GM18505 (cell line): ENCODE results near the gene B3GAT3.
"Not testable (repeated sequence)": the region's sequence is repeated elsewhere in the genome, so short reads cannot be mapped to it uniquely, and the experiment has no call there.

Experiments
- ATAC-seq: cut with Tn5 transposase; IDR thresholded peaks from one replicate; pipeline ENCODE4 v1.9.1; 2021; ENCODE audit not compliant: unreplicated experiment
- POLR2A ChIP-seq: IDR thresholded peaks from 4 replicates; pipeline ENCODE4 v1.6.1; 2011; ENCODE audit warnings: borderline replicate concordance; ENCODE audit not compliant: insufficient read depth, insufficient read length; ENCODE audit errors: extremely low read depth

The B3GAT3 gene

GRCh38 chr11:62649486-62649885 lies 27.7 kb upstream of the B3GAT3 start:
- ATAC-seq, result no peak
- TF ChIP-seq POLR2A, result no peak

DNA sequence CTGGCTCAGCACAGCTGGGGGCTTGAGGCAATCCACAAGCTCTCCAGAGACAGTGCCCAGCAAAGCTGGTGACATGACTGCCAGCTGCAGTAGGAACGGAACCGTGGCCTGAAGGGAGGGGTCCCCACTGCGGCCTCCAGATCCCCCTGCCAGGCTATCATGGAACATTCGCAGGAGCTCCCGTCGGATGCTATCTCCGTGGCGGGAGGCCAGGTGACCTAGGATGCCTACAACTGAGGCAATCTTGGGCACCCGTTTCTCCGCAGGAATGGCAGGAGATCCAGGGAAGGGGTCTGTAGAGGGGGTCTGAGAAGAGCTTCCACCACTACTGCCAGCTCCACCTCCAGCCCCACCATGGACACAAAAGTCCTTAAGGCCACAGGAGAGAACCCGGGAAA lies 27.2 kb upstream of the B3GAT3 start:
- no peak for TF ChIP-seq POLR2A
- ATAC-seq, result no peak

DNA sequence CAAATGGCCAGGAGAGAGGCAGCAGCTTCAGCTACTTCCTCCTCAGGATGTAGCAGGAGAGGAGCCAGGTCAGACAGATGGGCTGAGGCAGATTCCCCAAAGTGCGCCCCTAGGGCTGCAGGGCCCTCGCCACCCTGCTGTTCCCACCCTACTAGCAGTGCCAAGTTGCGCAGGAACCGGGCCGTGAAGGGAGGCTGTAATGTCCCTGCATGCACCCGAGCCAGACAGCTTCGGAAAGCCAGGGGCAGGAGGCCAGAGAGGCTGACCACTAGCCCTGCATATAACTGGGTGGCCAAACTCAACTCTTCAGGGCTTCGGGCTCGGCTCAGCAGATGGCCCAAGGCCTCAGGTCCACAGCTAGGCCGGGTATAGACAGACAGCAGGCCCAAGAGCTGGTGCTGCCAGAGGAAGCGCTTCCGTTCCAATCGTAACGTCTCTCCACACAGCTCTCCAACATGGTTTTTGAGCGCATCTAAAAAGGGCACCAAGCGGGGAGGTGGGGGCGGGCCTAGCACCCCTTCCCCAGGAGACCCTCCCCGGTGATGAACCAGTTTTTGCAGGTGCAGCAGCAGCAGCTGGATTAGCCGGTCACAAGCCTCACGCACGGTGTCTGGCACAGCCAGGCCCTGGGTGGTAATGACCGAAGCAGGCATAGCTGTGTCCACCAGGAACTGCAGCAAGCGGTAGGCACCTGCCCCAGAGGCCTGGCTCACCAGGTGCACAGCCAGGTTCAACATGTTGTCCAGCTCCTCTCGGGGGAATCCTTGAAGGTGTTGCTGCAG lies 26.6 kb upstream of the B3GAT3 start:
- TF ChIP-seq POLR2A, result no peak
- ATAC-seq, result no peak

GRCh38 chr11:62647609-62648005 lies 25.8 kb upstream of the B3GAT3 start:
- no peak for ATAC-seq
- no peak for TF ChIP-seq POLR2A

DNA sequence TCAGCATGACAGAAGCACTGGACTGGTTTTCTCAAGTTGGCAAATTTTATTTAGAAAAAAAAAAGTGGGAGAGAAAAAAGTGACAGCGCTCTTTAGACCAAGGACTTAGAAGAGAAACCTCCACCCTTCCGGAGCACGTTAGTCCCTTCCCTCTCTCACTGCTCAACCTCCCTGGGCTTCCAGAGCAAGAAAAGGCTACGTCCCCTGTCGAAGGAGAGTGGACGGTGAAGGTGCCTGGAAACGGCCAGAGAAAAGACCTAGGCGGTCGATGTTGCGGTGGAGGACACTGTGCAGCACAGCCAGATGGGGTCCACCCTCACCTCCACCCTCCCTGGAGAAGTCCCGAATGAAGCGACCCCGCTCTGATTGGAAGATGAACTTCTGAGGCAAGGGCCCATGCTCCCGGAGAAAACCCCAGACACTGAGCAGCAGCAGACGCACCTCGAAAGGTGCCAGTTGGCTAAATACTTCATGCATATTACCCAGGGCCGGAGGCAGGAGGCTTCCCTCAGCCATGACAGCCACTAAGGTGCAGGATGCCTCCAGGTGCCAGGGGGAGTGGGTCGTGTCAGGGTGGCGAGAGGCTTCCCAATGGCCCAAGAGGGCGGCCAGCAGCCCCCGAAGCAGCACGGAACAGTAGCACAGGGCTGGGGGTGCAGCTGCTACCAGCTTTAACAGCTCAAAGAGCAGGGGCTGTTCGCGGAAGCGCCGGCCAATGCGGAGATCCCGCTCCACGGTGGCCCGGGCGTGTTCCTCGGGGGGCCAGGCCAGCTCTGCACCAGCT lies 25.2 kb upstream of the B3GAT3 start:
- ATAC-seq, result no peak
- no peak for TF ChIP-seq POLR2A

DNA sequence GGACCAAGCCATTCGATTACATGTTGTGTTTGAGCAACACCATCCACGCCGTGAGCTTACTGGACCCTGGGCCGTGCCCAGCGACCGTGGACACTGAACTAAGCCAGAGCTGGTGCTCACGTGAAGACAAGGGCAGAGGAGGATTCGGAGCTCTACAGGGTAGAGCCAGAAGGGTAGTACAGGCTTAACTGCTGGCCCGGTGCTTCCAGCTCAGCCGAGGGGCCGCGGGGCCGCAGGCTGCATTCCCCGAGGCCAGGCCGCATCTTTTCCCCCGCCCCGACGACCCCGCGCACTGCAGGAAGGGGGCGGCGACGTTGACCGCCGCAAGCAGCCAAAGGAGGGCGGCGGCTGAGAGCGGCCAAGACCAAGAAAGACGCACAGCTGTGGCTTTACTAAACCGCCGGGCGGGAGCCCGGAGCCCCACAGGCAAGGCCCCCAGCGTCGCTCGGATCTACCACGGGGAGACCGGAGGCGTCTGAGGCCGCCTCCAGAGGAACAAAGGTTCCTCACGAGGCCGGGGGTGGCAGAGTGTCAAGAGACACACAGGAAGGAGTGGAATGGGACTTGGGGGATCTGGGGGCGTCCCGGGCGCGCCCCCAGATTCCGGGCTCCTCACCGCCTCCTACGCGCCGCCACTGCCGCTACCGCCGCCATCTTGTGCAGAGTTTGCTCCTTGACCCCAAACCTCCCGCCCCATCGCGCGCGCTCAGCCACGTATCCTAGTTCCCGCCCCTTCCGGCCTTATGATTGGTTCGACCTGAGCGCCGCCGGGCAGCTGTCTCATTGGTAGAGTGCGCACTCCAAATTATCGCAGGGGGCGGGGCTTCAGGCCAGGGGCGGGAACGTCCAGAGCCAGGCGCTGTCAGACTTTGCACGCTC lies 24.4 kb upstream of the B3GAT3 start, which contains the start of gene GANAB:
Gene GANAB (minus strand): TSS at position 668 of the 879 bp plus-strand sequence. CDS start 14 bp downstream, at position 654.
- peak; percentile 95 for TF ChIP-seq POLR2A
- ATAC-seq, result peak; percentile 88

- TF ChIP-seq POLR2A, result no peak
Measured at GRCh38 chr11:62645671-62645945, 23.8 kb upstream of the B3GAT3 start.

DNA sequence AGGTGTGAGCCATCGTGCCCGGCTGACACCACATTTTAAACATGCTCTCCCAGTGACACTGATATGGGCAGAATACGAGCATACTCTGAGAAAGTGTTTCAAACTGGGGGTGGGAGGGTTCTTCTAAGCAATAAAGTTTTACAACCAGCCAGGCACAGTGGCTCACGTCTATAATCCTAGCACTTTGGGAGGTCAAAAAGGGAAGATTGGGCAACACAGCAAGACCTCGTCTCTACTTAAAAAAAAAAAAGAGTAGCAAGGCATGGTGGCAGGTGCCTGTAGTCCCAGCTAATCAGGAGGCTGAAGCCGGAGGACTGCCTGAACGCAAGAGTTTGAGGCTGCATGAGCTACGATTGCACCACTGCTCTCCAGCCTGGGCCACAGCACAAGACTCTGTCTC lies 22.4 kb upstream of the B3GAT3 start:
- ATAC-seq, result no peak
- no peak for TF ChIP-seq POLR2A

More at GRCh38 chr11:62645671-62645945, 23.8 kb upstream of the B3GAT3 start:
- no peak for ATAC-seq

GRCh38 chr11:62632492-62632891 lies 10.7 kb upstream of the B3GAT3 start:
- no peak for ATAC-seq
- no peak for TF ChIP-seq POLR2A

DNA sequence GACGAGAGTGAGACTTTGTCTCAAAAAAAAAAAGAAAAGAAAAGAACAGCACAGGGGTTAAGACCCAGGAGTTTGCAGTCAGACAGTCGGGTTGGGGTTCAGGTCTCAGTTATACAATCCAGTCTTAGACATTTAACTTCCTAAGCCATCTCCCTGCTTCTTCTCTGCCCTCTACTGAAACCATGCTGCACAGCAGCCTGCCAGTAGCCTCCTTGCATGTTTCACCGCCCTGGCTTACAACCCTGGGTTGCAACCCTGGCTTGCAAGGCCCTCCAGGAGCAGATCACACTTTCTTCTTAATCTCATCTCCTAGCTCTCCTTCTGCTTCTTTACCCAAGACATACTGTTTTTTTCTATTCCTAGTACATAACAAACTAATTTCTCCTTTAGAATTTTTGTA lies 5.9 kb upstream of the B3GAT3 start:
- no peak for ATAC-seq
- TF ChIP-seq POLR2A, result no peak

DNA sequence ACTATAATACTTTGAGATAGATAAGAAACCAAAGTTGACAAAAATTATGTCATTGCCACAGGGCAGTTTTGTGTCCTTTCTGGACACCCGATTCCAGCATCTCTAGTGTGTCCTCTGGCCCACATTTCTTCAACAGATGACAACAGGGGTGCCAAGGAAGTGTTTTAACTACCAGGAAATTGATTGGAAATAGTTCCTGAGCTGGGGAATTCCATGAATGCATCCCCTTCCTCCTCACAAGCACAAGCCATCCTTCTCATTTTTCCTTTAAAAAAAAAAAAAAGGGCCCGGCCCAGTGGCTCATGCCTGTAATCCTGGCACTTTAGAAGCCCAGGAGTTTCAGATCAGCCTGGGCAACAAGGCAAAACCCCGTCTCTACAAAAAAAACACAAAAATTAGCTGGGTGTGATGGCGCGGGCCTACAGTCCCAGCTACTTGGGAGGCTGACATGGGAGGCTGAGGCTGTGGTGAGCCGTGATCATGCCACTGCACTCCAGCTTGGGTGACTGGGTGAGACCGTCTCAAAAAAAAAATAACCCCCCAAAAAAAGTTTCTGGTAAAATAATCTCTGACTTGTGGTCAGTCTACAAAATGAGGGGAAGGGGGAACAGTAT lies 797 bp upstream of the B3GAT3 start:
- ATAC-seq, result no peak
- TF ChIP-seq POLR2A, result no peak

- no peak for TF ChIP-seq POLR2A
- no peak for ATAC-seq
Measured at GRCh38 chr11:62621027-62621566, 689 bp downstream of the B3GAT3 start.

DNA sequence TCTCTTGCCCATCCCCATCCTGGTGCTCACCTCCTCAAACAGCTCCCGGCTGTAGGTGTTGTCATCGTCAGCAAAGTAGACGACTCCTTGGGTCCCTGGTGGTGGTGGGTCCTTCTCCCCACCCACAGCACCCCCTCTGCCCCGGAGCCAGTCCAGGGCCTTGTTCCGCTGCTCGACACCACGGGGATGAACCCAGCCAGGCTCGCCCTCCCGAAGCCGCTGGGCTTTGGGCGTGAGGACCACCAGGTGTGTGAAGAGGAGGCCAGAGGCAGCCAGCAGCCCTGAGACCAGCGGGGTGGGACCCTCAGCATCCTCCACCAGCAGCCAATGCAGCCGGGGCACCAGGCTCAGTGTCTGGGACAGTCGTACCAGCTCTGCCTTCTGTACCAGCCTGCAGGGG lies 4.8 kb downstream of the B3GAT3 start:
- ATAC-seq, result not testable (repeated sequence)
